Astrocyte of the cerebellum (primary cell): ENCODE results near the gene PAX7.

Experiments used
- DNase-seq: peaks from one replicate; pipeline ENCODE4 v3.0.0-alpha.2; 2011; ENCODE audit warnings: low read depth
- H3K4me3 ChIP-seq: 2 replicates; pipeline ENCODE4 v1.5.1; 2011; ENCODE audit warnings: mild to moderate bottlenecking, low read depth, low read length, moderate library complexity
- CTCF ChIP-seq: IDR thresholded peaks from 2 replicates; pipeline ENCODE4 v1.5.1; 2012; ENCODE audit warnings: low read length, low read depth, moderate library complexity, mild to moderate bottlenecking; ENCODE audit errors: missing control alignments
- in situ Hi-C: cut with HindIII; loops from 2 replicates; pipeline ENCODE4 v1.10.0; 2017; ENCODE audit warnings: low sequenced_read_pairs

Gene PAX7

GRCh38 chr1:18632783-18633421, 2.3 kb downstream of the PAX7 start:
- no peak for TF ChIP-seq CTCF
- H3K4me3 ChIP-seq, result no peak overlapping the region
- in situ Hi-C loops, result no loop called here
- DNase-seq, result no peak

- H3K4me3 ChIP-seq, result no peak overlapping the region
- TF ChIP-seq CTCF, result no peak
- no peak for DNase-seq
- in situ Hi-C loops, result no loop called here
Measured at GRCh38 chr1:18633422-18634155, 2.9 kb downstream of the PAX7 start.

- no peak for TF ChIP-seq CTCF
- in situ Hi-C loops, result no loop called here
- no peak for DNase-seq
- no peak overlapping the region for H3K4me3 ChIP-seq
Measured at GRCh38 chr1:18634276-18634675, 3.6 kb downstream of the PAX7 start.

GRCh38 chr1:18635070-18635577, 4.5 kb downstream of the PAX7 start:
- no peak for DNase-seq
- in situ Hi-C loops, result no loop called here
- H3K4me3 ChIP-seq, result no peak overlapping the region
- TF ChIP-seq CTCF, result no peak

GRCh38 chr1:18635891-18636595, 5.4 kb downstream of the PAX7 start:
- in situ Hi-C loops, result no loop called here
- TF ChIP-seq CTCF, result no peak

GRCh38 chr1:18636596-18637508, 6.2 kb downstream of the PAX7 start:
- no peak for DNase-seq
- H3K4me3 ChIP-seq, result no peak overlapping the region
- TF ChIP-seq CTCF, result no peak
- in situ Hi-C loops, result no loop called here

More at GRCh38 chr1:18635891-18636595, 5.4 kb downstream of the PAX7 start:
- no peak for DNase-seq
- no peak overlapping the region for H3K4me3 ChIP-seq
